ENCODE results near the gene NDOR1.

- no peak for TF ChIP-seq CTCF (conservative IDR thresholded peaks at IDR 0.05; ENCODE audit: low read length)
- TF ChIP-seq EZH2phosphoT487 (IDR thresholded peaks at IDR 0.05; ENCODE audit: borderline replicate concordance) = no peak
Measured at GRCh38 chr9:137168573-137168903, 37.0 kb upstream of the NDOR1 start.

Measured in Loucy (cell line).